K562 (cell line): Measurements from ENCODE around the gene AGAP1. TPM values are rescaled to one million over a fixed set of nuclear protein-coding genes. Genes with fewer than 3 reads are reported as not detected.

ENCODE experiments used
- ATAC-seq: fragments of 200-7000 bp; cut with Tn5 transposase; 3 replicates; pipeline ENCODE4 v1.9.1; 2020; ENCODE audit warnings: moderate library complexity
- BruUV-seq: library from RNA; stranded (reverse); fragments of 400-500 nt; replicated peaks from 2 replicates; lab custom pipeline; 2021; lab: Mats Ljungman, UMichigan
- CTCF ChIA-PET: fragments of 300-600 bp; formaldehyde crosslinking; extraction: SDS; loops from one replicate; lab custom pipeline; 2021; ENCODE audit warnings: low intra/inter-chr PET ratio; lab: Yijun Ruan, JAX
- POLR2A ChIA-PET: fragments of 300-600, 350-650 bp; sonication (Branson Sonifier 250); formaldehyde crosslinking; extraction: SDS; loops from one replicate; lab custom pipeline; 2021; ENCODE audit warnings: antibody characterized with exemption, inconsistent platforms; lab: Yijun Ruan, JAX
- DNase-seq, 4 experiments: peaks; one replicate each; pipeline versions ENCODE4 v3.0.0 to v3.0.0-alpha.2; 2011 to 2018; ENCODE audit warnings: low spot score in 3 of 4, mixed read lengths in 3 of 4; ENCODE audit errors: extremely low read depth in 1 of 4
- FAIRE-seq: peaks from 2 replicates; lab custom pipeline; 2011; peaks lifted over from hg19 to GRCh38; lab: Jason Lieb, UNC
- H2AFZ ChIP-seq: 2 replicates; pipeline ENCODE4 v1.6.0; 2011; ENCODE audit warnings: low read depth, low read length, control low read depth, inconsistent platforms
- H3K27ac ChIP-seq: fragments of 200-600 bp; 3 replicates; pipeline ENCODE4 v1.8.0; 2011; ENCODE audit warnings: low read depth, mild to moderate bottlenecking, control low read depth, inconsistent platforms, low read length, moderate library complexity, mixed read lengths; ENCODE audit errors: extremely low read depth
- H3K27me3 ChIP-seq, 2 experiments: fragments of 300-600 bp in 1 of 2; 2 replicates in 1 of 2; 3 replicates in 1 of 2; pipeline versions ENCODE4 v1.6.0 to v1.8.0; 2011; ENCODE audit warnings: inconsistent platforms in 2 of 2, low read length in 2 of 2, mild to moderate bottlenecking in 1 of 2, mixed read lengths in 1 of 2, moderate library complexity in 1 of 2; ENCODE audit not compliant: control insufficient read depth in 2 of 2, insufficient read depth in 2 of 2
- H3K36me3 ChIP-seq: fragments of 300-600 bp; 3 replicates; pipeline ENCODE4 v1.8.0; 2011; ENCODE audit warnings: mild to moderate bottlenecking, low read length, inconsistent platforms; ENCODE audit not compliant: control insufficient read depth, insufficient read depth
- H3K4me1 ChIP-seq, 2 experiments: fragments of 200-600 bp in 1 of 2; replicated peaks in 1 of 2; 2 replicates in 1 of 2; 3 replicates in 1 of 2; pipeline versions ENCODE4 v1.5.1 to v1.8.0; 2011; ENCODE audit warnings: inconsistent platforms in 2 of 2, low read length in 2 of 2, mild to moderate bottlenecking in 1 of 2, mixed read lengths in 1 of 2, moderate library complexity in 1 of 2; ENCODE audit not compliant: control insufficient read depth in 2 of 2, insufficient read depth in 2 of 2
- H3K4me2 ChIP-seq: 2 replicates; pipeline ENCODE4 v1.6.1; 2011; ENCODE audit warnings: low read length, control low read depth, inconsistent platforms, mixed read lengths; ENCODE audit not compliant: insufficient read depth
- H3K4me3 ChIP-seq: fragments of 200-600 bp; sonication (generic), shearing (Covaris generic); 2 replicates; pipeline ENCODE4 v1.5.1; 2016; ENCODE audit warnings: control low read depth, inconsistent platforms
- H3K79me2 ChIP-seq: fragments of 200-600 bp; 3 replicates; pipeline ENCODE4 v1.8.0; 2011; ENCODE audit warnings: low read length, inconsistent platforms; ENCODE audit not compliant: control insufficient read depth, insufficient read depth
- H3K9ac ChIP-seq, 2 experiments: 2 replicates each; pipeline versions ENCODE4 v1.6.0 to v1.6.1; 2011; ENCODE audit warnings: low read depth in 2 of 2, low read length in 2 of 2, control low read depth in 1 of 2, inconsistent platforms in 1 of 2, mild to moderate bottlenecking in 1 of 2, mixed read lengths in 1 of 2; ENCODE audit not compliant: insufficient read depth in 1 of 2
- H3K9me1 ChIP-seq: one replicate; pipeline ENCODE4 v1.6.0; 2011; ENCODE audit warnings: inconsistent platforms, mild to moderate bottlenecking, low read length, moderate library complexity; ENCODE audit not compliant: control insufficient read depth, insufficient read depth
- H3K9me3 ChIP-seq: replicated peaks from 2 replicates; pipeline ENCODE4 v1.5.1; 2011; ENCODE audit warnings: low read depth, low read length, inconsistent platforms; ENCODE audit not compliant: control insufficient read depth, insufficient read depth
- H4K20me1 ChIP-seq: replicated peaks from 2 replicates; pipeline ENCODE4 v1.6.1; 2011; ENCODE audit warnings: low read length, inconsistent platforms, mixed read lengths; ENCODE audit not compliant: control insufficient read depth, insufficient read depth
- ADNP ChIP-seq: fragments of 200-800 bp; sonication (Bioruptor generic); IDR thresholded peaks from 2 replicates; pipeline ENCODE4 v1.6.1; 2016; ENCODE audit warnings: missing genetic modification characterization, missing compliant biosample characterization
- FOXK1 ChIP-seq: sonication (generic); formaldehyde crosslinking; IDR thresholded peaks from 2 replicates; pipeline ENCODE4 v1.8.0; 2022; ENCODE audit warnings: missing genetic modification reagents, mild to moderate bottlenecking, borderline replicate concordance
- HNRNPLL ChIP-seq: fragments of 200-400 bp; formaldehyde crosslinking; IDR thresholded peaks from 2 replicates; pipeline ENCODE4 v1.6.1; 2017; ENCODE audit warnings: low read length, low read depth, mild to moderate bottlenecking; ENCODE audit not compliant: poor library complexity, severe bottlenecking
- KLF6 ChIP-seq: fragments of 250-450 bp; sonication (Bioruptor Pico); IDR thresholded peaks from 2 replicates; pipeline ENCODE4 v1.4.0; 2020; ENCODE audit warnings: mild to moderate bottlenecking, moderate library complexity, borderline replicate concordance
- MLX ChIP-seq, 2 experiments: fragments of 450-650 bp in 1 of 2; sonication (generic) in 1 of 2; formaldehyde crosslinking; conservative IDR thresholded peaks; 2 replicates each; pipeline versions ENCODE4 v1.4.0 to v1.8.1; 2020 to 2022; ENCODE audit warnings: mild to moderate bottlenecking in 1 of 2, missing genetic modification reagents in 1 of 2
- MXI1 ChIP-seq: IDR thresholded peaks from 2 replicates; pipeline ENCODE4 v1.6.1; 2011; ENCODE audit warnings: low read depth, mild to moderate bottlenecking, improper control_type of control experiment, low read length
- NR3C1 ChIP-seq: sonication (generic); formaldehyde crosslinking; IDR thresholded peaks from 2 replicates; pipeline ENCODE4 v1.8.1; 2022; ENCODE audit warnings: missing genetic modification reagents
- PHF21A ChIP-seq: fragments of 450-650 bp; IDR thresholded peaks from 2 replicates; pipeline ENCODE4 v1.6.1; 2017; ENCODE audit warnings: low read depth, borderline replicate concordance
- TAF15 ChIP-seq: fragments of 200-400 bp; formaldehyde crosslinking; IDR thresholded peaks from 2 replicates; pipeline ENCODE4 v1.6.1; 2017; ENCODE audit warnings: mild to moderate bottlenecking, low read depth, low read length, moderate library complexity
- TCF7 ChIP-seq: sonication (generic); IDR thresholded peaks from 2 replicates; pipeline ENCODE4 v1.6.1; 2016; ENCODE audit warnings: antibody characterized with exemption, borderline replicate concordance
- ZNF75A ChIP-seq: fragments of 450-650 bp; formaldehyde crosslinking; IDR thresholded peaks from 2 replicates; pipeline ENCODE4 v1.4.0; 2020; ENCODE audit warnings: mild to moderate bottlenecking
- WGBS: fragments of 100-300 bp; shearing (Covaris generic); methylation state at CpG from one replicate; pipeline ENCODE4 v1.1.6; 2016; ENCODE audit warnings: low coverage, mixed read lengths; ENCODE audit not compliant: insufficient coverage; ENCODE audit errors: missing lambda C conversion rate; 5-methylcytosine and 5-hydroxymethylcytosine counted together
- in situ Hi-C: fragments of 300-500 bp; cut with MboI; formaldehyde crosslinking; loops from 4 replicates; pipeline ENCODE4 v1.15.0; 2018; ENCODE audit warnings: inconsistent platforms, mixed read lengths
- intact Hi-C: fragments of 100-400 bp; cut with micrococcal nuclease; formaldehyde crosslinking; loops from 2 replicates; pipeline ENCODE4 v1.14.2; 2022
- polyA plus RNA-seq, 8 experiments: library from polyadenylated mRNA; depleted of rRNA in 4 of 8; stranded (reverse) in 5 of 8; unstranded in 3 of 8; fragments of >200 nt; fragmentation: Nextera tagmentation in 2 of 8; fragmentation: Illumina TruSeq in 1 of 8; extraction: Ambion mirVana in 2 of 8; extraction: Trizol in 1 of 8; gene quantifications; 2 replicates each; pipeline versions ENCODE4 v1.2.1 to v1.2.3, GENCODE V29; 2011 to 2014; ENCODE audit warnings: inconsistent platforms in 1 of 8, missing spikeins in 1 of 8
- total RNA-seq, 7 experiments: library from RNA; depleted of rRNA in 6 of 7; stranded (reverse); fragments of >200 nt in 6 of 7; fragmentation: Illumina TruSeq in 2 of 7; extraction: Trizol in 2 of 7; gene quantifications; 2 replicates each; pipeline versions ENCODE4 v1.2.1 to v1.2.3, GENCODE V29; 2011 to 2021; ENCODE audit warnings: low replicate concordance in 1 of 7

The AGAP1 gene
- total and polyA plus RNA-seq, 9 of the 15 experiments (the other 6 are each of a cell fraction or from before 2014, with no cell fraction given), result 1.3 to 24.0 (median 10.6) TPM

- H3K9ac ChIP-seq, result no peak overlapping the region
- DNase-seq (no peak), FAIRE-seq (no peak), ATAC-seq (no peak)
- H3K9me3 ChIP-seq, result no peaks in the 10 kb centered on the region
- no peaks in the 10 kb centered on the region; a peak in 1 of 5 replicates for H3K4me1 ChIP-seq
- H4K20me1 ChIP-seq, result no peaks in the 10 kb centered on the region
- no peak overlapping the region for H3K4me3 ChIP-seq
- no peak overlapping the region for H3K4me2 ChIP-seq
- in situ Hi-C loops (no loop called here), intact Hi-C loops (no loop called here)
- H3K27ac ChIP-seq, result no peak overlapping the region
- ChIA-PET POLR2A (no interaction called here), CTCF (no interaction called here)
- no TSS peak for BruUV-seq
- H3K27me3 ChIP-seq, result no peaks in the 10 kb centered on the region
- no peaks in the 10 kb centered on the region for H3K36me3 ChIP-seq
- no peak overlapping the region for H2AFZ ChIP-seq
- TF ChIP-seq MLX (CRISPR knock-in tag; conservative IDR thresholded peaks at IDR 0.05) (no peak), TAF15 (no peak), KLF6 (CRISPR knock-in tag) (no peak)
- 90% methylated on average over 5 of the region's 10 CpGs for WGBS
- H3K79me2 ChIP-seq, result no peaks in the 10 kb centered on the region
- no peaks in the 10 kb centered on the region for H3K9me1 ChIP-seq
Observed at GRCh38 chr2:235989591-235989990, 495.7 kb downstream of the AGAP1 start.

- ChIA-PET POLR2A (no interaction called here), CTCF (no interaction called here)
- Histone ChIP-seq H3K27me3 (no peaks in the 10 kb centered on the region), H3K4me2 (no peak overlapping the region), H3K9me1 (no peaks in the 10 kb centered on the region), H4K20me1 (no peaks in the 10 kb centered on the region), H3K4me1 (no peaks in the 10 kb centered on the region; a peak in 1 of 5 replicates), H2AFZ (no peak overlapping the region), H3K79me2 (no peaks in the 10 kb centered on the region), H3K9ac (no peak overlapping the region), H3K4me3 (no peak overlapping the region), H3K27ac (no peak overlapping the region), H3K36me3 (no peaks in the 10 kb centered on the region), H3K9me3 (no peaks in the 10 kb centered on the region)
- ATAC-seq (no peak), FAIRE-seq (no peak), DNase-seq (no peak)
- BruUV-seq, result no TSS peak
- TF ChIP-seq FOXK1 (CRISPR knock-in tag) (no peak), PHF21A (no peak), ZNF75A (CRISPR knock-in tag) (no peak), HNRNPLL (no peak), NR3C1 (CRISPR knock-in tag) (no peak), ADNP (no peak), MXI1 (no peak), TCF7 (no peak)
- intact Hi-C loops (no loop called here), in situ Hi-C loops (no loop called here)
- WGBS, result 74% methylated on average over 3 of the region's 3 CpGs
Observed at GRCh38 chr2:235990344-235990743, 496.5 kb downstream of the AGAP1 start.
